ENCODE measurements around the gene RNASEH2B. TPM values are rescaled to one million over a fixed set of nuclear protein-coding genes. Genes with fewer than 3 reads are reported as not detected.

The RNASEH2B gene
- total and polyA plus RNA-seq, 2 of the 8 experiments (the other 6 are each of a cell fraction or from before 2014, with no cell fraction given) = 19.3 to 43.9 TPM

DNA sequence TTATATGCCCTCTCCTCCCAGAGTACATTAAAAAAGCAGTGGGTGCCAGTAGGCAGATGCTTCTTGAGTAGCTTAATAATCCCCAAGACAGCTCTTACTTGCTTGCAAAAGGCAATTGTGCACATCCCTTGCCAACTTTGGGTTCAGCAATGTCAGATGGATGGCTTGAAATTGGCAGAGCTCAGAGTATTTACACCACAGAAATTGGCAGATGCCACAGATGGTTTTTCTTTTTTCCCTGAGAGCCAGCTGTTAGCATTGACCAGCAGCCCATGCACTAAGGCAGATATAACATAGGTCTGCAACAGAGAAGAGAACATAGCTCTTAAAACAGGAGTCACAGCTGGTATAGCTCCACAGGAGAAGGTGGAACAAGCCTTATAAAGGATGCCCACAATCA is 18.4 kb upstream of the RNASEH2B start (continued):
- TF ChIP-seq CHD1 (IDR thresholded peaks at IDR 0.05; ENCODE audit: low read depth, low read length) = no peak
- no peak for TF ChIP-seq POLR2A (IDR thresholded peaks at IDR 0.05; ENCODE audit: control extremely low read depth in 1 of 2, low read depth in 2 of 2, low read length in 2 of 2)
- no peak for TF ChIP-seq SP2 (IDR thresholded peaks at IDR 0.05; ENCODE audit: low read length)

All from H1 (cell line).